PFSK-1 (cell line): ENCODE measurements around the gene AGK. TPM values are rescaled to one million over a fixed set of nuclear protein-coding genes. Genes with fewer than 3 reads are reported as not detected.

ENCODE experiments used
- FOXP2 ChIP-seq: optimal IDR thresholded peaks from 2 replicates; pipeline ENCODE3; 2011; ENCODE audit warnings: borderline replicate concordance, control low read depth, inconsistent platforms; ENCODE audit not compliant: insufficient read depth; ENCODE audit errors: extremely low read length, extremely low read depth
- POLR2AphosphoS5 ChIP-seq: IDR thresholded peaks from 2 replicates; pipeline ENCODE4 v1.6.1; 2012; ENCODE audit warnings: low read depth, mild to moderate bottlenecking, control low read depth, low read length, moderate library complexity
- REST ChIP-seq, 2 experiments: IDR thresholded peaks; 2 replicates each; pipeline versions ENCODE4 v1.6.1 to v1.8.0; 2011 to 2012; ENCODE audit warnings: low read depth in 2 of 2, low read length in 2 of 2, control low read depth in 1 of 2, inconsistent platforms in 1 of 2, mild to moderate bottlenecking in 1 of 2, moderate library complexity in 1 of 2; ENCODE audit not compliant: insufficient read depth in 1 of 2
- SIN3A ChIP-seq: IDR thresholded peaks from 2 replicates; pipeline ENCODE4 v1.6.1; 2012; ENCODE audit warnings: mild to moderate bottlenecking, low read length, moderate library complexity, borderline replicate concordance; ENCODE audit not compliant: insufficient read depth
- TAF1 ChIP-seq: IDR thresholded peaks from 2 replicates; pipeline ENCODE4 v1.6.1; 2012; ENCODE audit warnings: low read length, control low read depth, borderline replicate concordance; ENCODE audit not compliant: insufficient read depth
- polyA plus RNA-seq: library from polyadenylated mRNA; unstranded; fragments of >200 nt; gene quantifications from one replicate; pipeline ENCODE4 v1.2.1, GENCODE V29; 2012; ENCODE audit warnings: low read depth, missing spikeins; ENCODE audit not compliant: insufficient read length

Gene AGK
- polyA plus RNA-seq: 16.2 TPM

- peak; percentile 24 to 29; a peak in 1 of 4 replicates for TF ChIP-seq REST (IDR thresholded peaks at IDR 0.05; ENCODE audit: insufficient read depth in 1 of 2, low read depth in 2 of 2, low read length in 2 of 2)
- TF ChIP-seq POLR2AphosphoS5: peak; percentile 91
- peak; percentile 94 for TF ChIP-seq TAF1
- peak; percentile 87 for TF ChIP-seq FOXP2
- TF ChIP-seq SIN3A: no peak
Observed at GRCh38 chr7:141551094-141551781, at the start of gene AGK. AGK (plus strand) TSS chr7:141551410; CDS start chr7:141555467, 4,057 bp downstream.

- TF ChIP-seq TAF1 (no peak), FOXP2 (no peak), POLR2AphosphoS5 (no peak), REST (IDR thresholded peaks at IDR 0.05; ENCODE audit: insufficient read depth in 1 of 2, low read depth in 2 of 2, low read length in 2 of 2) (no peak), SIN3A (no peak)
Observed at GRCh38 chr7:141501451-141501850, 49.8 kb upstream of the AGK start.

GRCh38 chr7:141511316-141511675, 39.9 kb upstream of the AGK start:
- TF ChIP-seq TAF1: no peak
- TF ChIP-seq REST (IDR thresholded peaks at IDR 0.05; ENCODE audit: insufficient read depth in 1 of 2, low read depth in 2 of 2, low read length in 2 of 2): no peak
- TF ChIP-seq FOXP2: no peak
- no peak for TF ChIP-seq POLR2AphosphoS5
- TF ChIP-seq SIN3A: no peak

- TF ChIP-seq POLR2AphosphoS5 (no peak), TAF1 (no peak), SIN3A (no peak)
Observed at GRCh38 chr7:141511676-141512396, 39.4 kb upstream of the AGK start.

GRCh38 chr7:141512597-141512996, 38.6 kb upstream of the AGK start:
- TF ChIP-seq SIN3A: no peak
- no peak for TF ChIP-seq POLR2AphosphoS5
- no peak for TF ChIP-seq TAF1
- no peak for TF ChIP-seq REST (IDR thresholded peaks at IDR 0.05; ENCODE audit: insufficient read depth in 1 of 2, low read depth in 2 of 2, low read length in 2 of 2)
- no peak for TF ChIP-seq FOXP2
